Astrocyte (in vitro differentiated cells and primary cell): Measurements from ENCODE around the gene NAALADL2. TPM values are rescaled to one million over a fixed set of nuclear protein-coding genes. Genes with fewer than 3 reads are reported as not detected.

Experiments used
- DNase-seq: peaks from one replicate; pipeline ENCODE4 v3.0.0-alpha.2; 2010; ENCODE audit warnings: low read depth
- FAIRE-seq: peaks from 2 replicates; lab custom pipeline; 2011; peaks lifted over from hg19 to GRCh38; lab: Jason Lieb, UNC
- H2AFZ ChIP-seq: 2 replicates; pipeline ENCODE4 v1.6.0; 2012; ENCODE audit warnings: low read depth, low read length, inconsistent platforms
- H3K27ac ChIP-seq: 2 replicates; pipeline ENCODE4 v1.5.1; 2011; ENCODE audit warnings: low read depth, low read length, inconsistent platforms
- H3K27me3 ChIP-seq: 2 replicates; pipeline ENCODE4 v1.6.0; 2011; ENCODE audit warnings: low read length, inconsistent platforms; ENCODE audit not compliant: insufficient read depth
- H3K36me3 ChIP-seq: 2 replicates; pipeline ENCODE4 v1.5.1; 2011; ENCODE audit warnings: low read length, inconsistent platforms; ENCODE audit not compliant: insufficient read depth
- H3K4me1 ChIP-seq: 2 replicates; pipeline ENCODE4 v1.5.1; 2011; ENCODE audit warnings: low read length, inconsistent platforms; ENCODE audit not compliant: insufficient read depth
- H3K4me2 ChIP-seq: 2 replicates; pipeline ENCODE4 v1.6.0; 2012; ENCODE audit warnings: low read length, inconsistent platforms
- H3K4me3 ChIP-seq: 2 replicates; pipeline ENCODE4 v1.5.1; 2011; ENCODE audit warnings: low read depth, mild to moderate bottlenecking, low read length, inconsistent platforms; ENCODE audit not compliant: insufficient read depth
- H3K79me2 ChIP-seq: 2 replicates; pipeline ENCODE4 v1.6.0; 2012; ENCODE audit warnings: mild to moderate bottlenecking, low read length, inconsistent platforms; ENCODE audit not compliant: insufficient read depth
- H3K9ac ChIP-seq: 2 replicates; pipeline ENCODE4 v1.6.0; 2012; ENCODE audit warnings: mild to moderate bottlenecking, low read length, inconsistent platforms
- H3K9me3 ChIP-seq: 2 replicates; pipeline ENCODE4 v1.5.1; 2012; ENCODE audit warnings: low read depth, mild to moderate bottlenecking, low read length, inconsistent platforms; ENCODE audit not compliant: insufficient read depth
- H4K20me1 ChIP-seq: 2 replicates; pipeline ENCODE4 v1.6.0; 2012; ENCODE audit warnings: low read length, inconsistent platforms; ENCODE audit not compliant: insufficient read depth
- H3K27ac Mint-ChIP-seq: one replicate; pipeline ENCODE4 v1.8.0; 2021; ENCODE audit warnings: mild to moderate bottlenecking, mixed read lengths; ENCODE audit not compliant: unreplicated experiment
- H3K27me3 Mint-ChIP-seq: one replicate; pipeline ENCODE4 v1.8.0; 2021; ENCODE audit warnings: low read depth, mixed read lengths; ENCODE audit not compliant: unreplicated experiment
- H3K36me3 Mint-ChIP-seq: one replicate; pipeline ENCODE4 v1.8.0; 2021; ENCODE audit warnings: low read depth, mixed read lengths; ENCODE audit not compliant: unreplicated experiment
- H3K4me1 Mint-ChIP-seq: one replicate; pipeline ENCODE4 v1.8.0; 2021; ENCODE audit warnings: low read depth, mixed read lengths; ENCODE audit not compliant: unreplicated experiment
- H3K4me3 Mint-ChIP-seq: one replicate; pipeline ENCODE4 v1.8.0; 2021; ENCODE audit warnings: mild to moderate bottlenecking, moderate library complexity, mixed read lengths; ENCODE audit not compliant: unreplicated experiment
- H3K9me3 Mint-ChIP-seq: one replicate; pipeline ENCODE4 v1.8.0; 2021; ENCODE audit warnings: mild to moderate bottlenecking, mixed read lengths; ENCODE audit not compliant: unreplicated experiment
- CTCF ChIP-seq: IDR thresholded peaks from 2 replicates; pipeline ENCODE4 v1.5.1; 2011; ENCODE audit warnings: low read depth, mild to moderate bottlenecking, inconsistent platforms, low read length, moderate library complexity; ENCODE audit not compliant: insufficient read depth
- EZH2 ChIP-seq: IDR thresholded peaks from 2 replicates; pipeline ENCODE4 v1.6.1; 2012; ENCODE audit warnings: mild to moderate bottlenecking, low read length, inconsistent platforms; ENCODE audit not compliant: insufficient read depth
- total RNA-seq: library from RNA; stranded (reverse); gene quantifications from 2 replicates; pipeline ENCODE4 v1.2.1, GENCODE V29; 2021

NAALADL2 gene
- total RNA-seq, 1 donor from 2014 or later, result 2.7 TPM

GRCh38 chr3:175386630-175387029 is 527.5 kb downstream of the NAALADL2 start:
- H3K9ac ChIP-seq, result no peak overlapping the region
- no peaks in the 10 kb centered on the region for H3K9me3 ChIP-seq
- H3K4me2 ChIP-seq, result no peak overlapping the region
- H4K20me1 ChIP-seq, result no peaks in the 10 kb centered on the region
- no peaks in the 10 kb centered on the region for H3K36me3 ChIP-seq
- no peaks in the 10 kb centered on the region for H3K9me3 Mint-ChIP-seq
- no peak overlapping the region for H3K4me3 Mint-ChIP-seq
- no peaks in the 10 kb centered on the region for H3K27me3 ChIP-seq
- DNase-seq (peak; percentile 99), FAIRE-seq (peak; percentile 95)
- peak overlapping the region; percentile 30 for H3K27ac ChIP-seq
- H3K27ac Mint-ChIP-seq, result peak overlapping the region; percentile 81
- no peaks in the 10 kb centered on the region for H3K79me2 ChIP-seq
- no peak overlapping the region for H2AFZ ChIP-seq
- TF ChIP-seq CTCF, result no peak
- no peak for TF ChIP-seq EZH2
- no peaks in the 10 kb centered on the region for H3K27me3 Mint-ChIP-seq
- H3K36me3 Mint-ChIP-seq, result no peaks in the 10 kb centered on the region
- no peak overlapping the region for H3K4me3 ChIP-seq
- peaks cover 5% of the 10 kb centered on the region for H3K4me1 Mint-ChIP-seq
- no peaks in the 10 kb centered on the region for H3K4me1 ChIP-seq

- H4K20me1 ChIP-seq, result no peaks in the 10 kb centered on the region
- H3K27ac ChIP-seq, result no peak overlapping the region
- no peak for FAIRE-seq
- H3K4me2 ChIP-seq, result no peak overlapping the region
- no peaks in the 10 kb centered on the region for H3K4me1 ChIP-seq
- no peak overlapping the region for H3K9ac ChIP-seq
- Mint-ChIP-seq H3K27ac (no peak overlapping the region), H3K27me3 (no peaks in the 10 kb centered on the region), H3K36me3 (no peaks in the 10 kb centered on the region), H3K4me3 (no peak overlapping the region), H3K9me3 (no peaks in the 10 kb centered on the region), H3K4me1 (peaks cover 5% of the 10 kb centered on the region)
- H2AFZ ChIP-seq, result no peak overlapping the region
- H3K4me3 ChIP-seq, result no peak overlapping the region
- no peaks in the 10 kb centered on the region for H3K36me3 ChIP-seq
- no peak for TF ChIP-seq EZH2
- no peak for TF ChIP-seq CTCF
- no peaks in the 10 kb centered on the region for H3K79me2 ChIP-seq
- no peaks in the 10 kb centered on the region for H3K9me3 ChIP-seq
- H3K27me3 ChIP-seq, result no peaks in the 10 kb centered on the region
- DNase-seq, result no peak
Measured at GRCh38 chr3:175389560-175389959, 530.4 kb downstream of the NAALADL2 start.

GRCh38 chr3:175391601-175392000 is 532.5 kb downstream of the NAALADL2 start:
- H3K4me1 Mint-ChIP-seq, result no peaks in the 10 kb centered on the region
- Histone ChIP-seq H3K4me1 (no peaks in the 10 kb centered on the region), H4K20me1 (no peaks in the 10 kb centered on the region), H3K9me3 (no peaks in the 10 kb centered on the region), H3K9ac (no peak overlapping the region), H3K27ac (no peak overlapping the region), H3K27me3 (no peaks in the 10 kb centered on the region), H2AFZ (no peak overlapping the region), H3K4me2 (no peak overlapping the region), H3K4me3 (no peak overlapping the region), H3K36me3 (no peaks in the 10 kb centered on the region), H3K79me2 (no peaks in the 10 kb centered on the region)
- no peak overlapping the region for H3K27ac Mint-ChIP-seq
- TF ChIP-seq CTCF (no peak), EZH2 (no peak)
- H3K27me3 Mint-ChIP-seq, result no peaks in the 10 kb centered on the region
- H3K4me3 Mint-ChIP-seq, result no peak overlapping the region
- H3K36me3 Mint-ChIP-seq, result no peaks in the 10 kb centered on the region
- no peaks in the 10 kb centered on the region for H3K9me3 Mint-ChIP-seq
- no peak for DNase-seq
- no peak for FAIRE-seq
